Sigmoid colon (tissue), 4 donors: ENCODE measurements around the gene PDE4D.

Source experiments
- CTCF ChIP-seq, 4 experiments: fragments of 450-650 bp in 3 of 4; fragments of 200-600 bp in 1 of 4; IDR thresholded peaks; one replicate each; pipeline ENCODE4 v1.5.1; 2016 to 2019; ENCODE audit warnings: antibody characterized with exemption in 4 of 4, mild to moderate bottlenecking in 3 of 4, moderate library complexity in 2 of 4
- POLR2AphosphoS5 ChIP-seq, 4 donors: sonication (generic); formaldehyde crosslinking; IDR thresholded peaks; one replicate each; pipeline ENCODE4 v1.6.1; 2017; ENCODE audit warnings: antibody characterized with exemption in 4 of 4

- TF ChIP-seq CTCF (IDR thresholded peaks at IDR 0.05) (no peak), POLR2AphosphoS5 (IDR thresholded peaks at IDR 0.05) (no peak)
These were observed 435.2 kb downstream of the PDE4D start for GRCh38 chr5:59458321-59458720.
